ENCODE data around the gene C3orf49. TPM values are rescaled to one million over a fixed set of nuclear protein-coding genes. Genes with fewer than 3 reads are reported as not detected.

C3orf49 gene
- total RNA-seq, 1 experiment from 2014 or later: not detected

- RAD21 ChIA-PET (ENCODE audit: low non-redundant PET in 1 of 2, low total read pairs in 2 of 2, uncharacterized antibody in 2 of 2, unreplicated experiment in 2 of 2): no interaction called here
- no peaks in the 10 kb centered on the region for H4K20me1 ChIP-seq (ENCODE audit: insufficient read depth)
- no peaks in the 10 kb centered on the region for H3K27me3 ChIP-seq (ENCODE audit: insufficient read depth, low read length)
- DNase-seq (ENCODE audit: low read depth, low spot score) (no peak), ATAC-seq (peak; percentile 69)
- H3K79me2 ChIP-seq (ENCODE audit: insufficient read depth, low read length): peaks cover 80% of the 10 kb centered on the region
- H3K9me2 ChIP-seq (ENCODE audit: insufficient read depth): no peaks in the 10 kb centered on the region
- H2AFZ ChIP-seq (ENCODE audit: low read depth, low read length, poor library complexity, severe bottlenecking): no peak overlapping the region
- peak overlapping the region; percentile 82 for H3K4me2 ChIP-seq (ENCODE audit: low read length)
- POLR2A ChIA-PET: no interaction called here
- H3K9me3 ChIP-seq (ENCODE audit: control insufficient read depth in 1 of 2, insufficient read depth in 1 of 2, low read depth in 1 of 2, low read length in 2 of 2): no peaks in the 10 kb centered on the region
- TF ChIP-seq YY1 (IDR thresholded peaks at IDR 0.05; ENCODE audit: extremely low read depth, insufficient replicate concordance, low read depth, low read length): no peak
- 0 out of 2 replicates have a peak, but pooled peaks have one; percentile 24 for TF ChIP-seq POLR2AphosphoS5 (IDR thresholded peaks at IDR 0.05; ENCODE audit: low read depth, low read length)
- no peak for TF ChIP-seq EZH2phosphoT487 (IDR thresholded peaks at IDR 0.05; ENCODE audit: borderline replicate concordance)
- TF ChIP-seq CEBPB (IDR thresholded peaks at IDR 0.05; ENCODE audit: low read depth): no peak
- TF ChIP-seq EGR1 (IDR thresholded peaks at IDR 0.05; ENCODE audit: low read depth): 0 out of 2 replicates have a peak, but pooled peaks have one; percentile 17
- no peak for TF ChIP-seq ATF3 (IDR thresholded peaks at IDR 0.05)
- TF ChIP-seq TCF7L2 (IDR thresholded peaks at IDR 0.05; ENCODE audit: borderline replicate concordance, extremely low read depth, insufficient read depth, insufficient read length): no peak
- peaks cover 4 to 18% of the 10 kb centered on the region in 2 experiments; a peak in 3 of 4 replicates for H3K4me1 ChIP-seq (ENCODE audit: control insufficient read depth in 1 of 2, insufficient read depth in 2 of 2, low read length in 2 of 2)
- no TSS peak for BruUV-seq (replicated peaks)
- H3K9ac ChIP-seq (ENCODE audit: low read length): peak overlapping the region; percentile 85
- intact Hi-C loops (cut with micrococcal nuclease): loop anchor here (5.0 kb wide), 1 partner anchor 48 kb away; the partner anchor contains the start of gene SCAANT1
- H3K4me3 ChIP-seq (replicated peaks in 1 of 2; ENCODE audit: low read depth in 1 of 2, low read length in 2 of 2): peak overlapping the region; percentile 68 to 79
- CTCF ChIA-PET: no interaction called here
- peak overlapping the region; percentile 93 for H3K27ac ChIP-seq (ENCODE audit: low read depth, low read length)
- H3K36me3 ChIP-seq (ENCODE audit: control insufficient read depth in 1 of 2, insufficient read depth in 2 of 2, low read length in 2 of 2): no peaks in the 10 kb centered on the region
Observed at GRCh38 chr3:63864008-63864964, 45.2 kb downstream of the C3orf49 start.

- H3K4me1 ChIP-seq (ENCODE audit: control insufficient read depth in 1 of 2, insufficient read depth in 2 of 2, low read length in 2 of 2): peaks cover 4 to 18% of the 10 kb centered on the region in 2 experiments; a peak in 3 of 4 replicates
- ATAC-seq (no peak), DNase-seq (ENCODE audit: low read depth, low spot score) (no peak)
- H3K27ac ChIP-seq (ENCODE audit: low read depth, low read length): peak overlapping the region; percentile 93
- BruUV-seq (replicated peaks): TSS peak; percentile 64
- ChIA-PET RAD21 (ENCODE audit: low non-redundant PET in 1 of 2, low total read pairs in 2 of 2, uncharacterized antibody in 2 of 2, unreplicated experiment in 2 of 2) (no interaction called here), POLR2A (no interaction called here), CTCF (no interaction called here)
- no peaks in the 10 kb centered on the region for H3K9me2 ChIP-seq (ENCODE audit: insufficient read depth)
- H2AFZ ChIP-seq (ENCODE audit: low read depth, low read length, poor library complexity, severe bottlenecking): no peak overlapping the region
- H3K4me2 ChIP-seq (ENCODE audit: low read length): peak overlapping the region; percentile 82
- intact Hi-C loops (cut with micrococcal nuclease): loop anchor here (5.0 kb wide), 1 partner anchor 47 kb away; the partner anchor contains the start of gene SCAANT1
- H3K36me3 ChIP-seq (ENCODE audit: control insufficient read depth in 1 of 2, insufficient read depth in 2 of 2, low read length in 2 of 2): no peaks in the 10 kb centered on the region
- peak overlapping the region; percentile 85 for H3K9ac ChIP-seq (ENCODE audit: low read length)
- peaks cover 73% of the 10 kb centered on the region for H3K79me2 ChIP-seq (ENCODE audit: insufficient read depth, low read length)
- no peaks in the 10 kb centered on the region for H4K20me1 ChIP-seq (ENCODE audit: insufficient read depth)
- peak overlapping the region; percentile 68 to 79 for H3K4me3 ChIP-seq (replicated peaks in 1 of 2; ENCODE audit: low read depth in 1 of 2, low read length in 2 of 2)
- H3K27me3 ChIP-seq (ENCODE audit: insufficient read depth, low read length): no peaks in the 10 kb centered on the region
- no peaks in the 10 kb centered on the region for H3K9me3 ChIP-seq (ENCODE audit: control insufficient read depth in 1 of 2, insufficient read depth in 1 of 2, low read depth in 1 of 2, low read length in 2 of 2)
- TF ChIP-seq CTCF (IDR thresholded peaks at IDR 0.05 in 2 of 3, conservative IDR thresholded peaks at IDR 0.05 in 1 of 3; ENCODE audit: borderline replicate concordance in 1 of 3, insufficient read depth in 1 of 3, low read depth in 2 of 3, low read length in 2 of 3) (no peak), CBX3 (IDR thresholded peaks at IDR 0.05; ENCODE audit: low read depth) (no peak), MAX (IDR thresholded peaks at IDR 0.05) (no peak), EZH2 (IDR thresholded peaks at IDR 0.05) (no peak), JUND (IDR thresholded peaks at IDR 0.05) (no peak), REST (IDR thresholded peaks at IDR 0.05; ENCODE audit: low read depth) (no peak)
Observed at GRCh38 chr3:63864965-63865327, 45.8 kb downstream of the C3orf49 start.
